ENCODE data around the gene GRIP1.

GRIP1 gene

GRCh38 chr12:66539431-66539830 lies 139.4 kb downstream of the GRIP1 start:
- TF ChIP-seq CTCF (IDR thresholded peaks at IDR 0.05; ENCODE audit: low read depth, low read length) (no peak), POLR2A (IDR thresholded peaks at IDR 0.05; ENCODE audit: extremely low read depth, insufficient read length) (no peak), MAX (IDR thresholded peaks at IDR 0.05; ENCODE audit: low read depth, low read length) (no peak), MYC (IDR thresholded peaks at IDR 0.05; ENCODE audit: low read depth, low read length) (no peak)
- no peak overlapping the region for H3K4me3 ChIP-seq (ENCODE audit: low read depth, low read length)
- DNase-seq (ENCODE audit: low read depth): no peak

GRCh38 chr12:66538970-66539369 lies 139.9 kb downstream of the GRIP1 start:
- no peak for TF ChIP-seq MYC (IDR thresholded peaks at IDR 0.05; ENCODE audit: low read depth, low read length)
- TF ChIP-seq CTCF (IDR thresholded peaks at IDR 0.05; ENCODE audit: low read depth, low read length): no peak
- TF ChIP-seq POLR2A (IDR thresholded peaks at IDR 0.05; ENCODE audit: extremely low read depth, insufficient read length): no peak
- no peak for TF ChIP-seq MAX (IDR thresholded peaks at IDR 0.05; ENCODE audit: low read depth, low read length)
- no peak overlapping the region for H3K4me3 ChIP-seq (ENCODE audit: low read depth, low read length)
- DNase-seq (ENCODE audit: low read depth): no peak

GRCh38 chr12:66537876-66538275 lies 141.0 kb downstream of the GRIP1 start:
- no peak for TF ChIP-seq MYC (IDR thresholded peaks at IDR 0.05; ENCODE audit: low read depth, low read length)
- no peak for DNase-seq (ENCODE audit: low read depth)
- no peak overlapping the region for H3K4me3 ChIP-seq (ENCODE audit: low read depth, low read length)

GRCh38 chr12:66533767-66534166 lies 145.1 kb downstream of the GRIP1 start:
- no peak overlapping the region for H3K4me3 ChIP-seq (ENCODE audit: low read depth, low read length)
- TF ChIP-seq MYC (IDR thresholded peaks at IDR 0.05; ENCODE audit: low read depth, low read length): no peak
- TF ChIP-seq POLR2A (IDR thresholded peaks at IDR 0.05; ENCODE audit: extremely low read depth, insufficient read length): no peak
- no peak for TF ChIP-seq MAX (IDR thresholded peaks at IDR 0.05; ENCODE audit: low read depth, low read length)
- TF ChIP-seq CTCF (IDR thresholded peaks at IDR 0.05; ENCODE audit: low read depth, low read length): no peak
- no peak for DNase-seq (ENCODE audit: low read depth)

- TF ChIP-seq CTCF (IDR thresholded peaks at IDR 0.05; ENCODE audit: low read depth, low read length) (no peak), POLR2A (IDR thresholded peaks at IDR 0.05; ENCODE audit: extremely low read depth, insufficient read length) (no peak), MYC (IDR thresholded peaks at IDR 0.05; ENCODE audit: low read depth, low read length) (no peak), MAX (IDR thresholded peaks at IDR 0.05; ENCODE audit: low read depth, low read length) (no peak)
- DNase-seq (ENCODE audit: low read depth): no peak
- H3K4me3 ChIP-seq (ENCODE audit: low read depth, low read length): no peak overlapping the region
Measured at GRCh38 chr12:66531766-66532165, 147.1 kb downstream of the GRIP1 start.

GRCh38 chr12:66529934-66530333 lies 148.9 kb downstream of the GRIP1 start:
- TF ChIP-seq POLR2A (IDR thresholded peaks at IDR 0.05; ENCODE audit: extremely low read depth, insufficient read length): no peak
- no peak for TF ChIP-seq MAX (IDR thresholded peaks at IDR 0.05; ENCODE audit: low read depth, low read length)
- no peak for TF ChIP-seq MYC (IDR thresholded peaks at IDR 0.05; ENCODE audit: low read depth, low read length)
- no peak for TF ChIP-seq CTCF (IDR thresholded peaks at IDR 0.05; ENCODE audit: low read depth, low read length)

More at GRCh38 chr12:66529934-66530333, 148.9 kb downstream of the GRIP1 start:
- no peak overlapping the region for H3K4me3 ChIP-seq (ENCODE audit: low read depth, low read length)
- DNase-seq (ENCODE audit: low read depth): no peak

Data from NB4 (cell line).